Loucy (cell line): ENCODE measurements around the gene NDUFA8.

Experiments
- H2AFZ ChIP-seq: fragments of 200-600 bp; sonication (generic); 2 replicates; pipeline ENCODE4 v1.6.0; 2016; ENCODE audit warnings: antibody characterized with exemption, mild to moderate bottlenecking, low read length, moderate library complexity
- H3F3A ChIP-seq: fragments of 200-600 bp; 2 replicates; pipeline ENCODE4 v1.6.0; 2016; ENCODE audit warnings: antibody characterized with exemption, low read depth, mild to moderate bottlenecking
- H3K27me3 ChIP-seq: fragments of 200-600 bp; sonication (generic); 2 replicates; pipeline ENCODE4 v1.6.1; 2014; ENCODE audit warnings: low read length, mild to moderate bottlenecking; ENCODE audit not compliant: insufficient read depth, poor library complexity, severe bottlenecking
- H3K36me3 ChIP-seq: fragments of 200-600 bp; sonication (generic); 2 replicates; pipeline ENCODE4 v1.6.1; 2016; ENCODE audit warnings: low read length; ENCODE audit not compliant: insufficient read depth
- H3K4me1 ChIP-seq: fragments of 200-600 bp; sonication (generic); 2 replicates; pipeline ENCODE4 v1.5.1; 2014; ENCODE audit warnings: low read length, mild to moderate bottlenecking; ENCODE audit not compliant: insufficient read depth, poor library complexity, severe bottlenecking
- H3K4me2 ChIP-seq: fragments of 200-600 bp; sonication (generic); 2 replicates; pipeline ENCODE4 v1.6.0; 2014; ENCODE audit warnings: antibody characterized with exemption, low read length, low read depth, mild to moderate bottlenecking; ENCODE audit not compliant: poor library complexity, severe bottlenecking
- H3K4me3 ChIP-seq: fragments of 200-600 bp; sonication (generic); 2 replicates; pipeline ENCODE4 v1.5.1; 2014; ENCODE audit warnings: low read length, mild to moderate bottlenecking, mixed read lengths; ENCODE audit not compliant: poor library complexity, severe bottlenecking
- H3K79me2 ChIP-seq: fragments of 200-600 bp; sonication (generic); 2 replicates; pipeline ENCODE4 v1.6.1; 2014; ENCODE audit warnings: low read length; ENCODE audit not compliant: insufficient read depth
- H3K9ac ChIP-seq: fragments of 200-600 bp; sonication (generic); 2 replicates; pipeline ENCODE4 v1.6.0; 2014; ENCODE audit warnings: mild to moderate bottlenecking, low read depth, low read length, moderate library complexity; ENCODE audit not compliant: poor library complexity, severe bottlenecking
- H3K9me2 ChIP-seq: fragments of 200-600 bp; sonication (generic); replicated peaks from 2 replicates; pipeline ENCODE4 v1.6.1; 2016; ENCODE audit warnings: low read depth, low read length, mixed read lengths
- H3K9me3 ChIP-seq: fragments of 200-600 bp; sonication (generic); 2 replicates; pipeline ENCODE4 v1.6.1; 2014; ENCODE audit warnings: mild to moderate bottlenecking, antibody characterized with exemption, low read length, low read depth; ENCODE audit not compliant: insufficient read depth
- H4K20me1 ChIP-seq: fragments of 200-600 bp; sonication (generic); 2 replicates; pipeline ENCODE4 v1.6.0; 2014; ENCODE audit warnings: antibody characterized with exemption, low read length, mild to moderate bottlenecking; ENCODE audit not compliant: insufficient read depth, poor library complexity, severe bottlenecking
- CTCF ChIP-seq: fragments of 200-600 bp; sonication (generic); conservative IDR thresholded peaks from 2 replicates; pipeline ENCODE4 v1.5.1; 2014; ENCODE audit warnings: mild to moderate bottlenecking, antibody characterized with exemption, low read length
- EZH2phosphoT487 ChIP-seq: fragments of 200-600 bp; IDR thresholded peaks from 2 replicates; pipeline ENCODE4 v1.6.1; 2018; ENCODE audit warnings: antibody characterized with exemption, mild to moderate bottlenecking, moderate library complexity, borderline replicate concordance

NDUFA8 gene

GRCh38 chr9:122179054-122179689 is 19.6 kb upstream of the NDUFA8 start:
- Histone ChIP-seq H3K4me1 (peaks cover 9% of the 10 kb centered on the region), H3K4me2 (peak overlapping the region; percentile 39), H4K20me1 (no peaks in the 10 kb centered on the region), H3K9ac (no peak overlapping the region), H3K9me3 (no peaks in the 10 kb centered on the region), H3K9me2 (no peaks in the 10 kb centered on the region), H3K4me3 (peak overlapping the region; percentile 1), H3F3A (no peaks in the 10 kb centered on the region), H3K27me3 (no peaks in the 10 kb centered on the region), H2AFZ (no peak overlapping the region), H3K36me3 (no peaks in the 10 kb centered on the region), H3K79me2 (no peaks in the 10 kb centered on the region)
- TF ChIP-seq EZH2phosphoT487 (no peak), CTCF (no peak)

GRCh38 chr9:122176916-122177315 is 17.3 kb upstream of the NDUFA8 start:
- peaks cover 9% of the 10 kb centered on the region for H3K4me1 ChIP-seq
- no peak overlapping the region for H3K9ac ChIP-seq
- no peaks in the 10 kb centered on the region for H3K9me2 ChIP-seq
- no peaks in the 10 kb centered on the region for H3F3A ChIP-seq
- no peak overlapping the region for H2AFZ ChIP-seq
- no peaks in the 10 kb centered on the region for H3K9me3 ChIP-seq
- H3K79me2 ChIP-seq: no peaks in the 10 kb centered on the region
- no peak for TF ChIP-seq EZH2phosphoT487
- no peak for TF ChIP-seq CTCF
- no peak overlapping the region for H3K4me2 ChIP-seq
- H4K20me1 ChIP-seq: no peaks in the 10 kb centered on the region
- no peaks in the 10 kb centered on the region for H3K27me3 ChIP-seq
- no peak overlapping the region for H3K4me3 ChIP-seq
- H3K36me3 ChIP-seq: no peaks in the 10 kb centered on the region

GRCh38 chr9:122173670-122174069 is 14.1 kb upstream of the NDUFA8 start:
- Histone ChIP-seq H3K9ac (no peak overlapping the region), H3K27me3 (no peaks in the 10 kb centered on the region), H3K9me2 (no peaks in the 10 kb centered on the region), H3K4me2 (no peak overlapping the region), H3K79me2 (no peaks in the 10 kb centered on the region), H2AFZ (no peak overlapping the region), H4K20me1 (no peaks in the 10 kb centered on the region), H3K4me3 (no peak overlapping the region), H3F3A (no peaks in the 10 kb centered on the region), H3K4me1 (no peaks in the 10 kb centered on the region), H3K9me3 (no peaks in the 10 kb centered on the region), H3K36me3 (no peaks in the 10 kb centered on the region)
- TF ChIP-seq EZH2phosphoT487 (no peak), CTCF (no peak)
